IPS-18a (cell line): ENCODE results near the gene MRPS35.
"Not testable (repeated sequence)": the region's sequence is repeated elsewhere in the genome, so short reads cannot be mapped to it uniquely, and the experiment has no call there.

Source experiments
- H3K27ac ChIP-seq: one replicate; pipeline ENCODE4 v1.5.1; 2013; ENCODE audit warnings: low read length
- H3K27me3 ChIP-seq: one replicate; pipeline ENCODE4 v1.6.1; 2013; ENCODE audit warnings: mild to moderate bottlenecking, low read length; ENCODE audit not compliant: control insufficient read depth, insufficient read depth
- H3K36me3 ChIP-seq: one replicate; pipeline ENCODE4 v1.6.1; 2013; ENCODE audit warnings: low read depth, low read length; ENCODE audit not compliant: control insufficient read depth
- H3K4me1 ChIP-seq: one replicate; pipeline ENCODE4 v1.6.1; 2013; ENCODE audit warnings: low read depth, low read length; ENCODE audit not compliant: control insufficient read depth
- H3K4me3 ChIP-seq: one replicate; pipeline ENCODE4 v1.5.1; 2013; ENCODE audit warnings: low read length
- H3K9ac ChIP-seq: one replicate; pipeline ENCODE4 v1.6.1; 2013; ENCODE audit warnings: mild to moderate bottlenecking, low read length, moderate library complexity
- H3K9me3 ChIP-seq: one replicate; pipeline ENCODE4 v1.6.1; 2013; ENCODE audit warnings: low read depth, low read length; ENCODE audit not compliant: control insufficient read depth

MRPS35 gene

GRCh38 chr12:27709932-27710591, 570 bp upstream of the MRPS35 start:
- Histone ChIP-seq H3K27ac (no peak overlapping the region), H3K36me3 (no peaks in the 10 kb centered on the region), H3K27me3 (no peaks in the 10 kb centered on the region), H3K9ac (peak overlapping the region; percentile 75), H3K4me3 (peak overlapping the region; percentile 91), H3K9me3 (no peaks in the 10 kb centered on the region), H3K4me1 (no peaks in the 10 kb centered on the region)

GRCh38 chr12:27711317-27711682, 668 bp downstream of the MRPS35 start:
- peak overlapping the region; percentile 38 for H3K27ac ChIP-seq
- H3K27me3 ChIP-seq, result no peaks in the 10 kb centered on the region
- H3K4me1 ChIP-seq, result no peaks in the 10 kb centered on the region
- H3K4me3 ChIP-seq, result peak overlapping the region; percentile 91
- H3K36me3 ChIP-seq, result peaks cover 6% of the 10 kb centered on the region
- H3K9me3 ChIP-seq, result no peaks in the 10 kb centered on the region
- H3K9ac ChIP-seq, result peak overlapping the region; percentile 75

GRCh38 chr12:27711967-27712366, 1.3 kb downstream of the MRPS35 start:
- peak overlapping the region; percentile 91 for H3K4me3 ChIP-seq
- H3K9me3 ChIP-seq, result no peaks in the 10 kb centered on the region
- no peak overlapping the region for H3K9ac ChIP-seq
- H3K4me1 ChIP-seq, result no peaks in the 10 kb centered on the region
- H3K27me3 ChIP-seq, result no peaks in the 10 kb centered on the region
- H3K36me3 ChIP-seq, result peaks cover 9% of the 10 kb centered on the region
- no peak overlapping the region for H3K27ac ChIP-seq

- Histone ChIP-seq H3K4me3 (no peak overlapping the region), H3K9me3 (no peaks in the 10 kb centered on the region), H3K36me3 (peaks cover 44% of the 10 kb centered on the region), H3K27me3 (no peaks in the 10 kb centered on the region), H3K4me1 (no peaks in the 10 kb centered on the region), H3K27ac (no peak overlapping the region), H3K9ac (no peak overlapping the region)
Measured at GRCh38 chr12:27723212-27723611, 12.6 kb downstream of the MRPS35 start.

- no peak overlapping the region for H3K27ac ChIP-seq
- no peak overlapping the region for H3K9ac ChIP-seq
- H3K4me1 ChIP-seq, result no peaks in the 10 kb centered on the region
- H3K9me3 ChIP-seq, result no peaks in the 10 kb centered on the region
- no peaks in the 10 kb centered on the region for H3K27me3 ChIP-seq
- H3K36me3 ChIP-seq, result peaks cover 34% of the 10 kb centered on the region
- no peak overlapping the region for H3K4me3 ChIP-seq
Measured at GRCh38 chr12:27730097-27730588, 19.5 kb downstream of the MRPS35 start.

GRCh38 chr12:27732281-27732680, 21.6 kb downstream of the MRPS35 start:
- no peak overlapping the region for H3K9ac ChIP-seq
- no peak overlapping the region for H3K27ac ChIP-seq
- peaks cover 27% of the 10 kb centered on the region for H3K36me3 ChIP-seq
- H3K27me3 ChIP-seq, result no peaks in the 10 kb centered on the region
- H3K9me3 ChIP-seq, result no peaks in the 10 kb centered on the region
- no peaks in the 10 kb centered on the region for H3K4me1 ChIP-seq
- H3K4me3 ChIP-seq, result no peak overlapping the region

- H3K27me3 ChIP-seq, result no peaks in the 10 kb centered on the region
- H3K9me3 ChIP-seq, result no peaks in the 10 kb centered on the region
- H3K9ac ChIP-seq, result no peak overlapping the region
- H3K27ac ChIP-seq, result no peak overlapping the region
- H3K4me3 ChIP-seq, result no peak overlapping the region
- H3K4me1 ChIP-seq, result no peaks in the 10 kb centered on the region
- H3K36me3 ChIP-seq, result peaks cover 31% of the 10 kb centered on the region
Measured at GRCh38 chr12:27733052-27733656, 22.5 kb downstream of the MRPS35 start.

GRCh38 chr12:27733791-27734190, 23.2 kb downstream of the MRPS35 start:
- H3K27ac ChIP-seq, result no peak overlapping the region
- H3K9me3 ChIP-seq, result no peaks in the 10 kb centered on the region
- no peaks in the 10 kb centered on the region for H3K27me3 ChIP-seq
- H3K4me1 ChIP-seq, result no peaks in the 10 kb centered on the region
- no peak overlapping the region for H3K4me3 ChIP-seq
- no peak overlapping the region for H3K9ac ChIP-seq
- peaks cover 28% of the 10 kb centered on the region for H3K36me3 ChIP-seq

- H3K9me3 ChIP-seq, H3K4me1 ChIP-seq, H3K9ac ChIP-seq, H3K27me3 ChIP-seq, H3K4me3 ChIP-seq, H3K27ac ChIP-seq: not testable (repeated sequence)
- H3K36me3 ChIP-seq, result peaks cover 31% of the 10 kb centered on the region
Measured at GRCh38 chr12:27734321-27734720, 23.7 kb downstream of the MRPS35 start.

- Histone ChIP-seq H3K36me3 (peaks cover 11% of the 10 kb centered on the region), H3K27me3 (no peaks in the 10 kb centered on the region), H3K9ac (no peak overlapping the region), H3K4me1 (no peaks in the 10 kb centered on the region), H3K4me3 (no peak overlapping the region), H3K27ac (no peak overlapping the region), H3K9me3 (no peaks in the 10 kb centered on the region)
Measured at GRCh38 chr12:27743601-27744000, 33.0 kb downstream of the MRPS35 start.

- H3K27ac ChIP-seq, H3K9ac ChIP-seq, H3K4me3 ChIP-seq, H3K4me1 ChIP-seq, H3K36me3 ChIP-seq, H3K9me3 ChIP-seq, H3K27me3 ChIP-seq: not testable (repeated sequence)
Measured at GRCh38 chr12:27745734-27746133, 35.1 kb downstream of the MRPS35 start.
